ENCODE measurements around the gene AEBP1. TPM values are rescaled to one million over a fixed set of nuclear protein-coding genes. Genes with fewer than 3 reads are reported as not detected.

Gene AEBP1
- total RNA-seq, 1 donor from 2014 or later = 272 TPM

DNA sequence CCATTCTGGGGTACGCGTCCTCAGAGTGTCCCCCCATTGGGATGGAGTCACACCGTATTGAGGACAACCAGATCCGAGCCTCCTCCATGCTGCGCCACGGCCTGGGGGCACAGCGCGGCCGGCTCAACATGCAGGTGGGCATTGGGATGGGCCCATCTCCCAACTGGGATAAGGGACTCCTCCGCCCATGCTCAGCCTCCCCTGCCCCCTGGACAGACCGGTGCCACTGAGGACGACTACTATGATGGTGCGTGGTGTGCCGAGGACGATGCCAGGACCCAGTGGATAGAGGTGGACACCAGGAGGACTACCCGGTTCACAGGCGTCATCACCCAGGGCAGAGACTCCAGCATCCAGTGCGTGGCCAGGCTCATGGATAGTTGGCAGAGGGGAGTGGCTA, 5.8 kb downstream of the AEBP1 start:
- DNase-seq = no peak
- H3K36me3 ChIP-seq = peaks cover 47% of the 10 kb centered on the region
- no peak overlapping the region for H3K27ac ChIP-seq
- H3K9me3 ChIP-seq = no peaks in the 10 kb centered on the region
- ATAC-seq = no peak
- no peaks in the 10 kb centered on the region for H3K27me3 ChIP-seq
- no peaks in the 10 kb centered on the region for H3K4me1 ChIP-seq
- TF ChIP-seq CTCF (IDR thresholded peaks at IDR 0.05) = no peak
- intact Hi-C loops (cut with DNase I) = no loop called here
- H3K4me3 ChIP-seq = no peak overlapping the region

- DNase-seq (no peak), ATAC-seq (no peak)
- Histone ChIP-seq H3K9me3 (no peaks in the 10 kb centered on the region), H3K36me3 (peaks cover 52% of the 10 kb centered on the region), H3K4me1 (no peaks in the 10 kb centered on the region), H3K27ac (no peak overlapping the region), H3K27me3 (no peaks in the 10 kb centered on the region), H3K4me3 (no peak overlapping the region)
- no peak for TF ChIP-seq CTCF (IDR thresholded peaks at IDR 0.05)
- intact Hi-C loops (cut with DNase I) = no loop called here
Observed at GRCh38 chr7:44110719-44111635, 6.8 kb downstream of the AEBP1 start.

GRCh38 chr7:44111761-44112160, 7.6 kb downstream of the AEBP1 start:
- Histone ChIP-seq H3K4me3 (no peak overlapping the region), H3K9me3 (no peaks in the 10 kb centered on the region), H3K36me3 (peaks cover 51% of the 10 kb centered on the region), H3K4me1 (no peaks in the 10 kb centered on the region), H3K27me3 (no peaks in the 10 kb centered on the region), H3K27ac (no peak overlapping the region)
- DNase-seq = no peak
- intact Hi-C loops (cut with DNase I) = no loop called here
- TF ChIP-seq CTCF (IDR thresholded peaks at IDR 0.05) = no peak
- no peak for ATAC-seq

- Histone ChIP-seq H3K4me3 (no peak overlapping the region), H3K27me3 (no peaks in the 10 kb centered on the region), H3K27ac (no peak overlapping the region), H3K9me3 (no peaks in the 10 kb centered on the region), H3K36me3 (peaks cover 45% of the 10 kb centered on the region), H3K4me1 (no peaks in the 10 kb centered on the region)
- no peak for TF ChIP-seq CTCF (IDR thresholded peaks at IDR 0.05)
- ATAC-seq (no peak), DNase-seq (no peak)
- intact Hi-C loops (cut with DNase I) = no loop called here
Observed at GRCh38 chr7:44112231-44112996, 8.3 kb downstream of the AEBP1 start.

DNA sequence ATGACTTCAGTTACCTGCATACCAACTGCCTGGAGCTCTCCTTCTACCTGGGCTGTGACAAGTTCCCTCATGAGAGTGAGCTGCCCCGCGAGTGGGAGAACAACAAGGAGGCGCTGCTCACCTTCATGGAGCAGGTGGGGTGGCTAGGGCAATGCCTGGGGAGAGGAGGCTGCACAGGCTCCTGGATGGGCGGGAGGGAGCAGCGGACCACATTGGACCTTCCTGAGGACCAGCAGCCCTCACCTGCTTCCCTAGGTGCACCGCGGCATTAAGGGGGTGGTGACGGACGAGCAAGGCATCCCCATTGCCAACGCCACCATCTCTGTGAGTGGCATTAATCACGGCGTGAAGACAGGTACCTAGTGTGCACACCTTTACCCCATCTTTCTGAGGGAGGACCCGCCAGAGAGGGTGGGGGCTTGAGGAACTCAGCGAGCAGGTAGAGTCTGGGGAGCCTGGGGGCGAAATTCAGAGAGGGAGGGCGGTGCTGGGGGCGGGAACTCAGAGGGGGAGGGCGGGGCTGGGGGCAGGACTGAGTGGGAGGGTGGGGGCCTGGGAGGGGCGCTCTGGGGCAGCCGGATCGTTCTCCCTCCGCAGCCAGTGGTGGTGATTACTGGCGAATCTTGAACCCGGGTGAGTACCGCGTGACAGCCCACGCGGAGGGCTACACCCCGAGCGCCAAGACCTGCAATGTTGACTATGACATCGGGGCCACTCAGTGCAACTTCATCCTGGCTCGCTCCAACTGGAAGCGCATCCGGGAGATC, 9.0 kb downstream of the AEBP1 start:
- no peak overlapping the region for H3K27ac ChIP-seq
- DNase-seq (no peak), ATAC-seq (no peak)
- H3K36me3 ChIP-seq = peaks cover 41% of the 10 kb centered on the region
- H3K4me1 ChIP-seq = no peaks in the 10 kb centered on the region
- no peaks in the 10 kb centered on the region for H3K27me3 ChIP-seq
- no peak overlapping the region for H3K4me3 ChIP-seq
- intact Hi-C loops (cut with DNase I) = no loop called here
- no peak for TF ChIP-seq CTCF (IDR thresholded peaks at IDR 0.05)
- no peaks in the 10 kb centered on the region for H3K9me3 ChIP-seq

Data from upper lobe of right lung (tissue), 1 donor.